ENCODE measurements around the gene ERCC6L. TPM values are rescaled to one million over a fixed set of nuclear protein-coding genes. Genes with fewer than 3 reads are reported as not detected.
A peak's percentile ranks its signal among the peaks of the same experiment; 100 is the strongest.

The ERCC6L gene
- total RNA-seq (2016; rRNA removed; fragmentation: Illumina TruSeq; extraction: Trizol) (9.5 and 15.6 TPM in 2 replicates), polyA plus RNA-seq (2011; rRNA removed) (0.47 and 0.86 TPM in 2 replicates), polyA minus RNA-seq (2011; rRNA and poly(A)+ RNA removed; ENCODE audit: low replicate concordance) (0.68 and 2.3 TPM in 2 replicates), Bru-seq, nascent RNA (percentile 37 among the genes with signal in this experiment), BruChase-seq, experiment 1, labeled RNA remaining after a 6-hour chase (percentile 37 among the genes with signal in this experiment), BruChase-seq, experiment 2, labeled RNA remaining after a 2-hour chase (percentile 46 among the genes with signal in this experiment)
- total RNA-seq (2016; cell fraction: cytosol; rRNA removed; fragmentation: Illumina TruSeq; extraction: Trizol; ENCODE audit: low read depth) = 0.51 and 0.53 TPM in 2 replicates
- total RNA-seq (2016; cell fraction: insoluble cytoplasmic fraction; rRNA removed; fragmentation: Illumina TruSeq; extraction: Trizol) = 8.9 and 15.0 TPM in 2 replicates
- total RNA-seq (2016; cell fraction: membrane; rRNA removed; fragmentation: Illumina TruSeq; extraction: Trizol) = 2.8 and 3.0 TPM in 2 replicates
- 6.5 and 7.0 TPM in 2 replicates for total RNA-seq (2016; cell fraction: nucleus; rRNA removed; fragmentation: Illumina TruSeq; extraction: Trizol)
- 0.35 and 0.44 TPM in 2 replicates for polyA plus RNA-seq (2011; cell fraction: cytosol; rRNA removed)
- 0.31 and 0.34 TPM in 2 replicates for polyA plus RNA-seq (2011; cell fraction: nucleus; rRNA removed)
- 0.69 and 2.0 TPM in 2 replicates for polyA plus RNA-seq (2012)
- polyA plus RNA-seq (2016; cell fraction: cytosol; fragmentation: Illumina TruSeq; extraction: Trizol; ENCODE audit: low read depth) = 0.15 and 0.16 TPM in 2 replicates
- 9.3 and 9.9 TPM in 2 replicates for polyA plus RNA-seq (2016; cell fraction: insoluble cytoplasmic fraction; fragmentation: Illumina TruSeq; extraction: Trizol; ENCODE audit: low read depth)
- polyA plus RNA-seq (2016; cell fraction: membrane; fragmentation: Illumina TruSeq; extraction: Trizol; ENCODE audit: low read depth) = 0.56 and 0.79 TPM in 2 replicates
- polyA plus RNA-seq (2016; cell fraction: nucleus; fragmentation: Illumina TruSeq; extraction: Trizol; ENCODE audit: insufficient read depth, low read depth) = 5.2 and 5.3 TPM in 2 replicates
- polyA minus RNA-seq (2011; cell fraction: cytosol; rRNA and poly(A)+ RNA removed) = 1.1 and 1.7 TPM in 2 replicates
- polyA minus RNA-seq (2011; cell fraction: nucleus; rRNA and poly(A)+ RNA removed) = 2.2 TPM in 2 replicates
- long read RNA-seq, experiment 1, full-length matches to known transcripts = 4 of 5 reads
- long read RNA-seq, experiment 1, partial matches to known transcripts = 0 of 5 reads
- long read RNA-seq, experiment 1, other reads (novel, unspliced or antisense) = 1 of 5 reads
- long read RNA-seq, experiment 2, full-length matches to known transcripts = 1 of 3 reads
- long read RNA-seq, experiment 2, partial matches to known transcripts = 0 of 3 reads
- long read RNA-seq, experiment 2, other reads (novel, unspliced or antisense) = 2 of 3 reads

DNA sequence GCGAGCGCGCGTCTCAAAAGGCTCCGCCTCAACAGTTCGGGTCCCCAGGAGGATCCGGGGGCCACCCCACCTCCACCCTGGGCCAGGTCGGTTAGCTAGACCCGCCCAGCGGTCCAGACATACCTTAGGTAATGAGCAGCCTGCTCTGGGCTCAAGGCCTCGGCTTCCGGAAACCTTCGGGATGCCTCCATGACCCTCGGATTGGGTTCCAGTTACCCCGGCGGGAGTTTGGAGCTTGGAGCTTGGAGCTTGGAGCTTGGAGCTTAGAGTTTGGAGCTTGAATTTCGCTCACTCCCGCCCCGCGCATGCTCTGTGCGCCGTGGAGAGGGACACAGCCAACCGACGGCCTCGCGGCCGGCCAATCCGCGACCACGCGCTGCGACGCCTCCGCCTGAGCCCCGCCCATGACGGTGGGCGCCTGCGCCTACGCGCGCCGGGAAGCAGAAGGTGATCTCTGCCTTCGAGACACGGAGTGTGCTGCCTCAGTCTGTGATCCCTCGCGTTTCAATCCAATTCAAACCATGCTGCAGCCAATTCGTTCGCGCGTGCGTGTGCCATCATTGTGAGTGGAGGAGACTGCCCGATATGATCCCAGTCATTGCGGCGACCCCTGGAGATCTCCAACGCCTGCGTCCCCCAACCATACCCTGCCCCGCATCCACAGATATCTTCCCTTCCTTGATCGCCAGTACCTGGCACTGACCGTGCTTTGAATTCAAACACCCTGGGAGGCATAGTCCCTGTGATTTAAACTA is at the start of gene ERCC6L:
TSS of gene ERCC6L (minus strand) at position 307 of the 755 bp plus-strand sequence. CDS start at position 191, 116 bp downstream.
- H3K36me3 ChIP-seq (replicated peaks in 1 of 2; ENCODE audit: control insufficient read depth in 1 of 2, insufficient read depth in 2 of 2, low read length in 2 of 2) = no peaks in the 10 kb centered on the region
- H3K27me3 ChIP-seq (ENCODE audit: control insufficient read depth in 1 of 2, insufficient read depth in 2 of 2, low read length in 2 of 2) = no peaks in the 10 kb centered on the region
- WGBS (ENCODE audit: low lambda C conversion rate) = 100% methylated on average over 1 of the region's 59 CpGs
- no peaks in the 10 kb centered on the region for H3K9me3 ChIP-seq (ENCODE audit: low read length)
- BruUV-seq (replicated peaks) = no TSS peak
- DNase-seq (ENCODE audit: low spot score) = peak; percentile 70
- H3K4me3 ChIP-seq (replicated peaks in 1 of 3; ENCODE audit: insufficient read depth in 1 of 3, low read depth in 2 of 3, low read length in 3 of 3) = peak within 1 kb of the TSS; percentile 60 to 71 (median 60)
- no peaks in the 10 kb centered on the region for H3K79me2 ChIP-seq (ENCODE audit: insufficient read depth, low read length)
- H2AFZ ChIP-seq (ENCODE audit: low read length) = no peak within 1 kb of the TSS
- H3K4me2 ChIP-seq (ENCODE audit: low read depth, low read length) = peak within 1 kb of the TSS; percentile 63
- FAIRE-seq = peak; percentile 77
- ChIA-PET CTCF (ENCODE audit: low intra/inter-chr PET ratio, low total read pairs) (no interaction called here), POLR2A (interaction anchor here (0.7 to 1.0 kb wide), 3 partner anchors 9 to 58 kb away, joined by 3 to 4 read pairs (median 4); partner anchors contain the start of genes PIN4 and RPS4X)
- H3K9ac ChIP-seq (ENCODE audit: insufficient read depth, low read depth, low read length) = peak within 1 kb of the TSS; percentile 56
- H3K4me1 ChIP-seq (ENCODE audit: insufficient read depth, low read length) = no peaks in the 10 kb centered on the region
- H4K20me1 ChIP-seq (ENCODE audit: insufficient read depth, low read length) = no peaks in the 10 kb centered on the region
- ATAC-seq = peak; percentile 98
- peak within 1 kb of the TSS; percentile 65 for H3K27ac ChIP-seq (ENCODE audit: extremely low read length, insufficient read depth, low read length)
- in situ Hi-C loops (cut with HindIII; ENCODE audit: extremely low pct_ligation_motif_present, low pct_unique_long_range_greater_than_20kb) = no loop called here
- intact Hi-C loops (cut with micrococcal nuclease; ENCODE audit: unreplicated experiment) = loop anchor here (10.0 kb wide), 1 partner anchor 54 kb away; the partner anchor contains the start of gene PIN4
- TF ChIP-seq ZNF761 (CRISPR knock-in tag; conservative IDR thresholded peaks at IDR 0.05) (no peak), ZMYM3 (CRISPR knock-in tag; IDR thresholded peaks at IDR 0.05) (no peak), ZBTB3 (CRISPR knock-in tag; IDR thresholded peaks at IDR 0.05; ENCODE audit: borderline replicate concordance, low read depth) (no peak), DPF2 (CRISPR knock-in tag; IDR thresholded peaks at IDR 0.05; ENCODE audit: borderline replicate concordance, low read depth) (no peak), ATF5 (CRISPR knock-in tag; IDR thresholded peaks at IDR 0.05; ENCODE audit: low read depth) (no peak), ZNF367 (CRISPR knock-in tag; IDR thresholded peaks at IDR 0.05; ENCODE audit: borderline replicate concordance) (no peak), NFATC3 (CRISPR knock-in tag; IDR thresholded peaks at IDR 0.05) (no peak), ZNF503 (CRISPR knock-in tag; IDR thresholded peaks at IDR 0.05) (no peak)
- TF ChIP-seq, protein P1, sequence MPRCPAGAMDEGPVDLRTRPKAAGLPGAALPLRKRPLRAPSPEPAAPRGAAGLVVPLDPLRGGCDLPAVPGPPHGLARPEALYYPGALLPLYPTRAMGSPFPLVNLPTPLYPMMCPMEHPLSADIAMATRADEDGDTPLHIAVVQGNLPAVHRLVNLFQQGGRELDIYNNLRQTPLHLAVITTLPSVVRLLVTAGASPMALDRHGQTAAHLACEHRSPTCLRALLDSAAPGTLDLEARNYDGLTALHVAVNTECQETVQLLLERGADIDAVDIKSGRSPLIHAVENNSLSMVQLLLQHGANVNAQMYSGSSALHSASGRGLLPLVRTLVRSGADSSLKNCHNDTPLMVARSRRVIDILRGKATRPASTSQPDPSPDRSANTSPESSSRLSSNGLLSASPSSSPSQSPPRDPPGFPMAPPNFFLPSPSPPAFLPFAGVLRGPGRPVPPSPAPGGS (CRISPR knock-in tag; IDR thresholded peaks at IDR 0.05) = no peak
- TF ChIP-seq, protein P2, sequence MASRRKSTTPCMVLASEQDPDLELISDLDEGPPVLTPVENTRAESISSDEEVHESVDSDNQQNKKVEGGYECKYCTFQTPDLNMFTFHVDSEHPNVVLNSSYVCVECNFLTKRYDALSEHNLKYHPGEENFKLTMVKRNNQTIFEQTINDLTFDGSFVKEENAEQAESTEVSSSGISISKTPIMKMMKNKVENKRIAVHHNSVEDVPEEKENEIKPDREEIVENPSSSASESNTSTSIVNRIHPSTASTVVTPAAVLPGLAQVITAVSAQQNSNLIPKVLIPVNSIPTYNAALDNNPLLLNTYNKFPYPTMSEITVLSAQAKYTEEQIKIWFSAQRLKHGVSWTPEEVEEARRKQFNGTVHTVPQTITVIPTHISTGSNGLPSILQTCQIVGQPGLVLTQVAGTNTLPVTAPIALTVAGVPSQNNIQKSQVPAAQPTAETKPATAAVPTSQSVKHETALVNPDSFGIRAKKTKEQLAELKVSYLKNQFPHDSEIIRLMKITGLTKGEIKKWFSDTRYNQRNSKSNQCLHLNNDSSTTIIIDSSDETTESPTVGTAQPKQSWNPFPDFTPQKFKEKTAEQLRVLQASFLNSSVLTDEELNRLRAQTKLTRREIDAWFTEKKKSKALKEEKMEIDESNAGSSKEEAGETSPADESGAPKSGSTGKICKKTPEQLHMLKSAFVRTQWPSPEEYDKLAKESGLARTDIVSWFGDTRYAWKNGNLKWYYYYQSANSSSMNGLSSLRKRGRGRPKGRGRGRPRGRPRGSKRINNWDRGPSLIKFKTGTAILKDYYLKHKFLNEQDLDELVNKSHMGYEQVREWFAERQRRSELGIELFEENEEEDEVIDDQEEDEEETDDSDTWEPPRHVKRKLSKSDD (CRISPR knock-in tag; IDR thresholded peaks at IDR 0.05; ENCODE audit: low read depth) = peak; percentile 57; the same call in 1 of the 2 replicates

Measured in HepG2 (cell line).